Upper lobe of right lung (tissue), 1 donor: ENCODE measurements around the gene OLR1. TPM values are rescaled to one million over a fixed set of nuclear protein-coding genes. Genes with fewer than 3 reads are reported as not detected.
A peak's percentile ranks its signal among the peaks of the same experiment; 100 is the strongest.

ENCODE experiments used
- ATAC-seq: fragments of 200-7000 bp; cut with Tn5 transposase; one replicate; pipeline ENCODE4 v1.9.1; 2020; ENCODE audit warnings: mild to moderate bottlenecking, moderate library complexity
- DNase-seq: peaks from one replicate; pipeline ENCODE4 v3.0.0-alpha.2; 2020
- H3K27ac ChIP-seq: fragments of 200-600 bp; one replicate; pipeline ENCODE4 v1.8.0; 2022
- H3K27me3 ChIP-seq: fragments of 200-600 bp; one replicate; pipeline ENCODE4 v1.8.0; 2022; ENCODE audit warnings: mild to moderate bottlenecking
- H3K36me3 ChIP-seq: fragments of 200-600 bp; one replicate; pipeline ENCODE4 v1.8.0; 2022
- H3K4me1 ChIP-seq: fragments of 200-600 bp; one replicate; pipeline ENCODE4 v1.8.0; 2022
- H3K4me3 ChIP-seq: fragments of 200-600 bp; one replicate; pipeline ENCODE4 v1.8.0; 2022; ENCODE audit warnings: mild to moderate bottlenecking
- H3K9me3 ChIP-seq: fragments of 200-600 bp; one replicate; pipeline ENCODE4 v1.8.0; 2022
- CTCF ChIP-seq: fragments of 200-600 bp; IDR thresholded peaks from one replicate; pipeline ENCODE4 v1.8.0; 2022; ENCODE audit warnings: antibody characterized with exemption
- intact Hi-C: fragments of 100-400 bp; cut with DNase I; formaldehyde crosslinking; loops from one replicate; pipeline ENCODE4 v1.11.0; 2022
- total RNA-seq: library from RNA; stranded (reverse); fragmentation: NEBNext Ultra II Directional; extraction: Animal tissue kit (Norgen Biotek cat#: 25700); gene quantifications from one replicate; pipeline ENCODE4 v1.2.1, GENCODE V29; 2021
- donor health status: DM: no; HTN: yes; CAD: no; lungs with severe emphysema.

The OLR1 gene
- total RNA-seq, 1 donor from 2014 or later = 96.1 TPM

- ATAC-seq (peak; percentile 65), DNase-seq (no peak)
- intact Hi-C loops = no loop called here
- Histone ChIP-seq H3K4me3 (peak within 1 kb of the TSS; percentile 39), H3K27me3 (no peaks in the 10 kb centered on the region), H3K36me3 (no peaks in the 10 kb centered on the region), H3K27ac (peak within 1 kb of the TSS; percentile 51), H3K9me3 (no peaks in the 10 kb centered on the region), H3K4me1 (no peaks in the 10 kb centered on the region)
- no peak for TF ChIP-seq CTCF
Measured at GRCh38 chr12:10130042-10130441, 41.9 kb downstream of the OLR1 start, which contains the start of gene CLEC7A. TSS of gene CLEC7A (minus strand) at chr12:10130199. CDS start at chr12:10130082, 117 bp downstream.

- no peak for TF ChIP-seq CTCF
- Histone ChIP-seq H3K4me1 (no peaks in the 10 kb centered on the region), H3K36me3 (no peaks in the 10 kb centered on the region), H3K4me3 (peak overlapping the region; percentile 39), H3K9me3 (no peaks in the 10 kb centered on the region), H3K27ac (peak overlapping the region; percentile 51), H3K27me3 (no peaks in the 10 kb centered on the region)
- no peak for DNase-seq
- peak; percentile 82 for ATAC-seq
- intact Hi-C loops = no loop called here
Measured at GRCh38 chr12:10128687-10129086, 43.2 kb downstream of the OLR1 start.

- TF ChIP-seq CTCF = no peak
- H3K27me3 ChIP-seq = no peaks in the 10 kb centered on the region
- ATAC-seq (peak; percentile 15), DNase-seq (no peak)
- H3K4me1 ChIP-seq = no peaks in the 10 kb centered on the region
- H3K9me3 ChIP-seq = no peaks in the 10 kb centered on the region
- no peak overlapping the region for H3K27ac ChIP-seq
- intact Hi-C loops = no loop called here
- no peaks in the 10 kb centered on the region for H3K36me3 ChIP-seq
- no peak overlapping the region for H3K4me3 ChIP-seq
Measured at GRCh38 chr12:10126413-10126812, 45.5 kb downstream of the OLR1 start.

GRCh38 chr12:10122689-10123088, 49.2 kb downstream of the OLR1 start:
- TF ChIP-seq CTCF = no peak
- no peaks in the 10 kb centered on the region for H3K4me1 ChIP-seq
- H3K36me3 ChIP-seq = no peaks in the 10 kb centered on the region
- no peak overlapping the region for H3K4me3 ChIP-seq
- H3K27me3 ChIP-seq = no peaks in the 10 kb centered on the region
- intact Hi-C loops = no loop called here
- ATAC-seq = no peak
- no peak for DNase-seq
- H3K9me3 ChIP-seq = no peaks in the 10 kb centered on the region
- H3K27ac ChIP-seq = no peak overlapping the region

- Histone ChIP-seq H3K27me3 (no peaks in the 10 kb centered on the region), H3K36me3 (no peaks in the 10 kb centered on the region), H3K27ac (peak overlapping the region; percentile 63), H3K4me3 (no peak overlapping the region), H3K9me3 (no peaks in the 10 kb centered on the region), H3K4me1 (no peaks in the 10 kb centered on the region)
- no peak for TF ChIP-seq CTCF
- ATAC-seq = peak; percentile 77
- intact Hi-C loops = no loop called here
- DNase-seq = no peak
Measured at GRCh38 chr12:10121278-10121677, 50.7 kb downstream of the OLR1 start.

GRCh38 chr12:10119066-10119465, 52.9 kb downstream of the OLR1 start:
- intact Hi-C loops = no loop called here
- H3K9me3 ChIP-seq = no peaks in the 10 kb centered on the region
- no peaks in the 10 kb centered on the region for H3K36me3 ChIP-seq
- no peak for TF ChIP-seq CTCF
- H3K27me3 ChIP-seq = no peaks in the 10 kb centered on the region
- no peak for DNase-seq
- peak; percentile 63 for ATAC-seq
- no peak overlapping the region for H3K4me3 ChIP-seq
- H3K27ac ChIP-seq = no peak overlapping the region
- no peaks in the 10 kb centered on the region for H3K4me1 ChIP-seq
